ENCODE measurements around the gene WWOX.

- TF ChIP-seq TCF4 (CRISPR knock-in tag; IDR thresholded peaks at IDR 0.05; ENCODE audit: borderline replicate concordance) (no peak), RARB (CRISPR knock-in tag; IDR thresholded peaks at IDR 0.05) (no peak), PPARA (CRISPR knock-in tag; IDR thresholded peaks at IDR 0.05; ENCODE audit: borderline replicate concordance) (no peak), ARNTL (CRISPR knock-in tag; IDR thresholded peaks at IDR 0.05; ENCODE audit: borderline replicate concordance, low read depth) (no peak)
- TF ChIP-seq, protein P1, sequence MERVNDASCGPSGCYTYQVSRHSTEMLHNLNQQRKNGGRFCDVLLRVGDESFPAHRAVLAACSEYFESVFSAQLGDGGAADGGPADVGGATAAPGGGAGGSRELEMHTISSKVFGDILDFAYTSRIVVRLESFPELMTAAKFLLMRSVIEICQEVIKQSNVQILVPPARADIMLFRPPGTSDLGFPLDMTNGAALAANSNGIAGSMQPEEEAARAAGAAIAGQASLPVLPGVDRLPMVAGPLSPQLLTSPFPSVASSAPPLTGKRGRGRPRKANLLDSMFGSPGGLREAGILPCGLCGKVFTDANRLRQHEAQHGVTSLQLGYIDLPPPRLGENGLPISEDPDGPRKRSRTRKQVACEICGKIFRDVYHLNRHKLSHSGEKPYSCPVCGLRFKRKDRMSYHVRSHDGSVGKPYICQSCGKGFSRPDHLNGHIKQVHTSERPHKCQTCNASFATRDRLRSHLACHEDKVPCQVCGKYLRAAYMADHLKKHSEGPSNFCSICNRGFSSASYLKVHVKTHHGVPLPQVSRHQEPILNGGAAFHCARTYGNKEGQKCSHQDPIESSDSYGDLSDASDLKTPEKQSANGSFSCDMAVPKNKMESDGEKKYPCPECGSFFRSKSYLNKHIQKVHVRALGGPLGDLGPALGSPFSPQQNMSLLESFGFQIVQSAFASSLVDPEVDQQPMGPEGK (CRISPR knock-in tag; IDR thresholded peaks at IDR 0.05; ENCODE audit: borderline replicate concordance): no peak
- TF ChIP-seq, protein P2, sequence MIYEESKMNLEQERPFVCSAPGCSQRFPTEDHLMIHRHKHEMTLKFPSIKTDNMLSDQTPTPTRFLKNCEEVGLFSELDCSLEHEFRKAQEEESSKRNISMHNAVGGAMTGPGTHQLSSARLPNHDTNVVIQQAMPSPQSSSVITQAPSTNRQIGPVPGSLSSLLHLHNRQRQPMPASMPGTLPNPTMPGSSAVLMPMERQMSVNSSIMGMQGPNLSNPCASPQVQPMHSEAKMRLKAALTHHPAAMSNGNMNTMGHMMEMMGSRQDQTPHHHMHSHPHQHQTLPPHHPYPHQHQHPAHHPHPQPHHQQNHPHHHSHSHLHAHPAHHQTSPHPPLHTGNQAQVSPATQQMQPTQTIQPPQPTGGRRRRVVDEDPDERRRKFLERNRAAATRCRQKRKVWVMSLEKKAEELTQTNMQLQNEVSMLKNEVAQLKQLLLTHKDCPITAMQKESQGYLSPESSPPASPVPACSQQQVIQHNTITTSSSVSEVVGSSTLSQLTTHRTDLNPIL (CRISPR knock-in tag; IDR thresholded peaks at IDR 0.05; ENCODE audit: low read depth): no peak
Measured at GRCh38 chr16:78628461-78629045, 529.1 kb downstream of the WWOX start.

All from SK-N-SH treated with all-trans-retinoic acid at 6 μM for 48 hours (cell line).